ENCODE measurements around the gene HSPB6.
"Not testable (repeated sequence)": the region's sequence is repeated elsewhere in the genome, so short reads cannot be mapped to it uniquely, and the experiment has no call there.

The HSPB6 gene

DNA sequence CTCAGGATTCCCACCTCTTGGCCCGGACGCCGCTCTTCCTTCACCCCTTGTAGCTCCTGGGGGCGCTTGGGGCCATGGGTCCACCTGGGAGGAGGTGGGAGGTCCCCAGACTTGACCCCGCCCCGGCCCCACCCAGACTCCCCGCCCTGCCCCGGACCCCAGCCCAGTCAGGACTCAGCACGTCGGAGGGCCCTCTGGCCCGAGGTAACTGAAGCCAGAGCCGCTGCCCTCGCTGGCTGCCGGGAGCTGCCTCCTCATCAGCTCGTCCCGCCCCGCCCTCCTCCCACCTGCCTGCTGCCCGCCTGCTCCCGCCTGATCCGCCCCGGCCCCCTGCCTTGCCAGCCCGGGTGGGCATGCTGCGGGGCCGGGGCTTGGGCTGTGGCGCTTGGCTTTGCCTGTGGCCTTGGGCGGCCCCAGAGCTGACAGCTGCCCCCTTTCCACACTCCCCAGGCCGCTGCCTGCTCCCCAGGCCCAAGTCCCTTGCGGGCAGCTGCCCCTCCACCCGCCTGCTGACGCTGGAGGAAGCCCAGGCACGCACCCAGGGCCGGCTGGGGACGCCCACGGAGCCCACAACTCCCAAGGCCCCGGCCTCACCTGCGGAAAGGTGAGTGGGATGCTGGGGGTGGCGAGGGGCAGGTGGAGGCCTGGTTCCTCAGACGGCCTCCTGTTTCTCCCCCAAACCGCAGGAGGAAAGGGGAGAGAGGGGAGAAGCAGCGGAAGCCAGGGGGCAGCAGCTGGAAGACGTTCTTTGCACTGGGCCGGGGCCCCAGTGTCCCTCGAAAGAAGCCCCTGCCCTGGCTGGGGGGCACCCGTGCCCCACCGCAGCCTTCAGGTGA lies 27.9 kb upstream of the HSPB6 start:
- no peak for DNase-seq

DNA sequence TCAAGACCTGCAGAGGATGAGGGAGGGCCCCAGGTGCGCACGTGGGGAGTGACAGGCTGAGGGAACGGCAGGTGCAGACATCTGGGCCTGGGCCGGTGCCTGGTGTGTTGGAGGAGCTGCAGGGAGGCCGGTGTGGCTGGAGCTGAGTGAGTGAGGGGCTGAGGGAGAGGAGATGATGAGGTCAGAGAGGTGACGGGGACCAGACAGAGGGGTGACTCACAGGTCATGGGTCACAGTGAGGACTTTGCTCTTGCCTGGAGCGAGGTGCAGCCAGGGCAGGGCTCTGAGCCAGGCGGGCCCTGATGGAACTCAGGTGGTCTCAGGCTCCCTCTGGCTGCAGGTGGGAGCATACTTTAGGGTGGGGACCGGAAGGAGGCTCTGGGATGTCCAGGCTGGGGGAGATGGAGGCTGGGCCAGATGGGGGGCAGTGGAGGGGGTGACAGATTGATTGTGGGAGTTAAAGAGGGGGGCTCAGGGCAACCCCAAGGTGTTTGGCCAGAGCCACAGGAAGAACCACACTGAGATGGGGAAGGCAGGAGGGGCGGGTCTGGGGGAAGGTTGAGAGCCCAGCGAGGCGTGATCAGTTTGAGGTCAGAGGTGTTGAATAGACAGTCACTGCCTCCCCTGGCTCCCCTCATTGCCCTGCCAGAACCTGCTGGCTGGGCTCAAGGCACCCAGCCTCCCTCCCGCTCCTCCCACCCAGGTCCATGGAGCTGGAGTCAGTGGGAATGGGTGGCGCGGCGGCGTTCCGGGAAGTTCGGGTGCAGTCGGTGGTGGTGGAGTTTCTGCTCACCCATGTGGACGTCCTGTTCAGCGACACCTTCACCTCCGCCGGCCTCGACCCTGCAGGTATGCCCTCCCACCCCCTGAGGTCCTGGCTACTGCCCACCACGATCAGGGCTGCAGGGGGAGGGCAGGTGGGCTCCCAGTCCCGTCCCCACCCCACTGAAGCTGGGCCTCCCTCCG lies 26.9 kb upstream of the HSPB6 start:
- DNase-seq, result no peak

DNA sequence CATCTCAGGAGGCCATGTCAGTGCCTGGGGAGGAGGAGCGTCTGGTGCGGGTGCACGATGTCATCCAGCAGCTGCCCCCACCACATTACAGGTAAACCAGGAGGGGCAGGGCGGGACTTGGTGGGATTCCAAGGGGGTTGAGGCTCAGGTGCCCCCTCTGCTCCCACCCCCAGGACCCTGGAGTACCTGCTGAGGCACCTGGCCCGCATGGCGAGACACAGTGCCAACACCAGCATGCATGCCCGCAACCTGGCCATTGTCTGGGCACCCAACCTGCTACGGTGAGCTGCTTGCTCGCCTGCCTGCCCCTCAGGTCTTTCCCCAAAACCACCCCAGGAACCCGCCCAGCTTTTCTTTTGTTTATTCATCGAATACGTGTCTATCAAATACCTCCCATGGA lies 25.8 kb upstream of the HSPB6 start:
- DNase-seq, result no peak

DNA sequence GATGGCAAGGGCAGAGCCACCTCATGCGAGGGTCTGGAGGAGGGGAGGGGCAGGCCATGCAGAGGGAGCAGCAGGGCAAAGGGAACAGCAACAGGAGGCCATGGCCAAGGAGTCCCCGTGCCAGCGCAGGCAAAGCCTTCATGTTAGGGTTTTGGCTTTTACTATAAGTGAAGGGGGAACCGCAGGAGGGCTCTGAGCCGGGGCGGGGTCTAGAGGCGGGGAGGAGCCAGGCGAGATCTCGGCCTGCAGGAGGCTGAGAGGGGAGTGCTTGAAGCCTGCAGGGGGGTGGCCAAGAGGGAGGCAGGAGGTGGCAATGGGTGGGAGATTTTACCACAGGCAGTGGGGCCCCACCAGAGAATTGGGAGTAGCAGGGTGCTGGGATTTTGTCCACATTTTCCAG lies 24.8 kb upstream of the HSPB6 start:
- no peak for DNase-seq

DNA sequence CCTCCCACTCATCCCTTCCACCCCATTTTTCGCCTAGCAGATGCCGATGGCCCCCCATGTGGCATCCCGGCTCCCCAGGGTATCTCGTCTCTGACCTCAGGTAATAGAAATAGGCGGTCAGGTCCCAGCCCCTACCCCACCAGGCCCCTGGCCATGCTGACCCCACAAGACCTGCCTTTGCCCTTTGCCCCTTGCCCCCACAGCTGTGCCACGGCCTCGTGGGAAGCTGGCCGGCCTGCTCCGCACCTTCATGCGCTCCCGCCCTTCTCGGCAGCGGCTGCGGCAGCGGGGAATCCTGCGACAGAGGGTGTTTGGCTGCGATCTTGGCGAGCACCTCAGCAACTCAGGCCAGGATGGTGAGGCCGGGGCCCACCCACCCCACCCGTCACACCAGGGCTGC lies 23.9 kb upstream of the HSPB6 start:
- DNase-seq, result no peak

DNA sequence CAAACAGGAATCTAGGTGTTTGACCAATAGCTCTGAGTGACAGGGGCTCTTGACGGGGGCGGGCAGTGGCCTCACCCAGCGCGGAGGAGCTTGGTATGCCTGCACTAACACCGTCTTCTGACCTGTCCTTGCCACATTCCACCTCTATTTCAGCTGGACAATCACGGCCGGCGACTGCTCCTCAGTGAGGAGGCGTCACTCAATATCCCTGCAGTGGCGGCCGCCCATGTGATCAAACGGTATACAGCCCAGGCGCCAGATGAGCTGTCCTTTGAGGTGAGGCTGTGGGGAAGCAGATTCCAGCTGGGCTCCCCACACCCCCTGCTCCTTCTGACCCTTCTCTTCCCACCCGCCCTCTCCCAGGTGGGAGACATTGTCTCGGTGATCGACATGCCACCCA lies 23.2 kb upstream of the HSPB6 start:
- DNase-seq, result no peak

DNA sequence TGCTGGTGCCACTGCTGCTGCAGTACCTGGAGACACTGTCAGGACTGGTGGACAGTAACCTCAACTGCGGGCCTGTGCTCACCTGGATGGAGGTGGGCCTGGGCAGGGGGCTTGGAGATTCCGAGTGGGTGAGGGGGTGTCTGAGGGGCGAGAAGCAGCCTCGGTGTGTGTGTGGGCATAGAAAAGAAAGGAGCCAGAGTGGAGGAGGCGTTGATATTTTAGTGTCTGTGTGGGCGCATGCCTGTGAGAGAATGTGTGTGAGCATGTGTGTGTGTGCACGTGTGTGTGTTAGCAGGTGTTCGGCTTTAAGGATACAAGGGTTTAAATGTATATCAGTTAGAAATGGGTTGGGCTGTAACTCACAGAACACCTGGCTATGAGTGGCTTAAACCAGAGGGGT lies 22.2 kb upstream of the HSPB6 start:
- DNase-seq, result no peak

DNA sequence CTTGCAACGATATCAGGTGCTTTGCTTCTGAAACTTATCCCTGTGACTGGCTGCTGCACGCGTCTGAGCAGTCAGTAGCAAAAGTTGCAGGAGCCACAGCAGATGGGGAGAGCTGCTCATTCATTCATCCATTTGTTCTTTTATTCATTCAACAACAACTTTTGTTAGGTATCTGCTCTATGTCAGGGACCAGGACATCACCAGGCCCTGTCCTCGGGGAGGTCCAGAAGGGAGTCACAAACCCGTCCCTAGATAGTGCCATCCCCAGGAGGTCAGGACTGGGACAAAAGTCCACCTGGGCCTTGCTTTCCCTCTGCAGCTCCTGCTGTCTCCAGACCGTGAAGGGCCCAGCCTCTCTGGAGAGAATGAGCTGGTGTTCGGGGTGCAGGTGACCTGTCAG lies 21.1 kb upstream of the HSPB6 start:
- DNase-seq, result no peak

DNA sequence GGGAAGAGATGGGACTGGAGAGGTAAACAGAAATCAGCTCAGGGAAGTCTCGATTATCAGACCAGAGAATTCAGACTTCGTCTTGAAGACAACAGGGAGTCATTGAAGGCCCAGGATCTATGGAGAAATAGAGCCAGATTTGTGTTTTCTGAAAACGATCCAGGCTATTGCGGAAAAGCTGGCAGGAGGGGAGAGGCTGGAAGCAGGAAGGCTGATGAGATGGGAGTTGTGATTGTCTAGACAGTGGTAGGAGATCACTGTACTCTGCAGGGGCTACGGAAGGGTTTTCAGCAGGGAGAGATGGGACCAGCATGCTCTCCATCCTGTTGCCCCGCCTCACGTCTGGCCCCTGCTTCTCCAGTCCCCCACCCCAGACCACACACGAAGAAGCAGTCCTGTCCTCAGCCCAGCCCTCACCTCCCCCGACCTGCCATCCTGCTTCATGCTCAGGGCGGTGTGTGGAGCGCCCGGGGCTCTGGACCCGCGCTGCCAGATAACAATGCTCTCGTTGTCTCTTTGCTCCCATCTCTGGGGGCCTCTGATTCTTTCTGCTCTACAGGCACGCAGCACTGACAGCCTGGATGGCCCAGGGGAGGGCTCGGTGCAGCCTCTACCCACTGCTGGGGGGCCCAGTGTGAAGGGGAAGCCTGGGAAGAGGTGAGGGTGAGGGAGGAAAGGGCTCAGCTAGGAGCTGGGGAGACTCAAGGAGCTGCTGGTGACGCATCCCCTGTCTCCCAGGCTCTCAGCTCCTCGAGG lies 20.4 kb upstream of the HSPB6 start:
- no peak for DNase-seq

DNA sequence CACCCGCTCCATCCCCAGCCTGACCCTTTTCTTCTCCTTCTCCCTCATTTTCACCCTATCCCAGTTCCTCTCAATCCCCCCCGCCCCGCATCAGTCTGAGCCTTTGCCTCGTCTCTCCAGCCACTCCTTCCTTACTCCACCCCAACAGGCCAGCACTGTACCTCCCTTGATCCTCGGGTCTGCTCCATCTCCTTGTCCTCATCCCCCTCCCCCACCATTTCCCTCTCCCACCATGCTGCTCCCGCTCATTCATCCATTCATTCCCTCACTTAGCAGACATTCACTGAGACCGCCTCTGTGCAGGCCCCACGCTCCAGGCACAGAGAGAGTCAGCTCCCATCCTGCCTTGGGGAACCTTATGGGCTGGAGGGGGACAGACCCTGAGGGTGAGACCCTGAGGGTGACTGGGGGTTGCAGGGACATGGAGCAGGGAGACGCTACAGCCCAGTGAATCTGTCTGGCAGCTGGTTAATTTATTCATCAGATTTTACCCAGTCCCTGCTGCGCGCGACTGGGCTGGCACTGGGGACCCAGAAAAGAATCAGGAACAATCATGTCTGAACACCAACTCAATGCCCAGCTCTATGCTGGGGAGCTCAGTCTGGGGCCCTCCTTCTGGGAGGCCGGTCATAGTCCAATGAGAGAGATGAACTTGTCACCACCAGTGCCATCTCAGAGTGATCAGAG lies 19.4 kb upstream of the HSPB6 start:
- no peak for DNase-seq

DNA sequence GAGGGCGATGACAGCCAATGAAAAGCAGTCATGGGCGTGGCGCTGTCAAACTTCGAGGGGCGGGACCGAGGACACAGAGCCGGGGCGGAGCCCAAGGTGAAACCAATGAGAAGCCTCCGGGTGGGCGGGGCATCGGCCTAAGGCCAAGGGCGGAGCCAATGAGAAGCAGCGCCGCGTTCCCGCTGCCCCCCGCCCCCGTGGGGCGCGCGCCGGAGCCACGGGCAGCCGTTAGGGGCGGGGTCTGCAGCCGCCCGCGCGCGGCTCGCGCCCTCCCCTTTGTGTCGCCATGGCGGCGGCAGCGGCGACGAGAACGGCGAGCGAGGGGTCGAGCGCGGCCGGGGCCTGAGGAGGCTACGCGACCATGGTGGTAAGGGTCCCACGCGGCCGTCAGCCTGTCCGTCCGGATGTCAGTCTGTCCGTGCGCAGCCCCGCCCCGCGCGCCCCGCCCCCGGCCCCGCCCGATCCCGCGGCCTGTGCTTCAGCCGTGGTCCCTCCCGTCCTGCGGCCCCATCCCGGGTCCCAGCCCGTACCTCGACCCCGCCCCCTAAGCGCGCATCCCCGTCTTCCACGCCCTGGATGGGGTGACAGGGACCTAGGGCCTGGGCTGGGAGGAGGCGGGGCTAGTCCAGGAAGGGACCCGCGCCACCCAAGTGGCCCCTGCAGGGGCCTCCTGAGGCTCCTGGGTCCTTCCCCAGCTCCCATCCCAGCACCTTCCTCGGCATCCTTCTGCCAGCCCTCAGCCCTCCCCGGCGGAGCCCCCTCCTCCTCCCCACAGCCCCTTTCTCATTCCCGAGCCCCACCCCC lies 18.7 kb upstream of the HSPB6 start, which contains the start of gene ARHGAP33:
ARHGAP33 (plus strand) TSS at position 267 of the 804 bp plus-strand sequence; CDS start at position 362, 95 bp downstream.
- DNase-seq, result peak; percentile 97

DNA sequence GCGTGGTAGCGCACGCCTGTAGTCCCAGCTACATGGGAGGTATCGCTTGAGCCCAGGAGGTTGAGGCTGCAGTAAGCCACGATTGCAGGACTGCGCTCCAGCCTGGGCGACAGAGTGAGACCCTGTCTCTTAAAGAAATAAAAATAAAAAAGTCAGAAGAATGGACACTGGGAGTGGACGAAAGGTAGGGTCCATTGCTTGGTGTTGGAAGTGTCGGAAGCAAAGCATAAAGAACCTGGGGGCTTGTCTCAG lies 18.1 kb upstream of the HSPB6 start:
- no peak for DNase-seq

DNA sequence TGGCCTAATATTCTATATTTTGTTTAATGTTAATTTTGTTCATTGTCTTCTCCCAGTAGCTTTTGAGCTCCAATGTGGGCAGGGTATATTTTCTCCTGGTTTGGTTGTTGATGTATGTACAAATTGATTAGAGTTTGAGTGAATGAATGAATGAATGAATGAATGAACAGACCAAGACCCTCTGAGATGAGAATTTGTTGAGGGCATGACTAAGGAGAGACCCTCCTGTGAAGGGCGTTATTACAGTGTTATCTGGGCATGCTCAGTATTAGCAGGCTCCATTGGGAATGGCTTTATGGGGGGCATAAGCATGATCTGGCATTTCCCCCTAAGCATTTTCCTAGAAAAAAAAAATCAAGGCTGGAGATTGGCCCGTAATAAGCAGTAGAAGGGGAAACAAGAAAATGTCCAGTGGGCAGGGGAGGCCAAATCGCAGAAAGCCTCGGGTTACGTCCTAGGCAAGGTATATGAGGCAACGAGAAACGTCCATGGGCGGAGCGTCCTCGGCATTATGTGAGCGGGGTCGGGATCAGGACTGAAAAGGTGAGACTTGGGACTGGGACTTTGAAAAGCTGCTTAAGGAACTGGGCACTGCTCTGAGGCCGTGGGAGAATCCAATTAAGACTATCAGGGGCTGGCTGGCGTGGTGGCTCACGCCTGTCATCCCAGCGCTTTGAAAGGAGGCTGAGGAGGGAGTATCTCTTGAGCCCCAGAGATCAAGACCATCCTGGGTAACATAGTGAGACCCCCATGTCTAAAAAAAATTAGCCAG lies 17.6 kb upstream of the HSPB6 start:
- no peak for DNase-seq

DNA sequence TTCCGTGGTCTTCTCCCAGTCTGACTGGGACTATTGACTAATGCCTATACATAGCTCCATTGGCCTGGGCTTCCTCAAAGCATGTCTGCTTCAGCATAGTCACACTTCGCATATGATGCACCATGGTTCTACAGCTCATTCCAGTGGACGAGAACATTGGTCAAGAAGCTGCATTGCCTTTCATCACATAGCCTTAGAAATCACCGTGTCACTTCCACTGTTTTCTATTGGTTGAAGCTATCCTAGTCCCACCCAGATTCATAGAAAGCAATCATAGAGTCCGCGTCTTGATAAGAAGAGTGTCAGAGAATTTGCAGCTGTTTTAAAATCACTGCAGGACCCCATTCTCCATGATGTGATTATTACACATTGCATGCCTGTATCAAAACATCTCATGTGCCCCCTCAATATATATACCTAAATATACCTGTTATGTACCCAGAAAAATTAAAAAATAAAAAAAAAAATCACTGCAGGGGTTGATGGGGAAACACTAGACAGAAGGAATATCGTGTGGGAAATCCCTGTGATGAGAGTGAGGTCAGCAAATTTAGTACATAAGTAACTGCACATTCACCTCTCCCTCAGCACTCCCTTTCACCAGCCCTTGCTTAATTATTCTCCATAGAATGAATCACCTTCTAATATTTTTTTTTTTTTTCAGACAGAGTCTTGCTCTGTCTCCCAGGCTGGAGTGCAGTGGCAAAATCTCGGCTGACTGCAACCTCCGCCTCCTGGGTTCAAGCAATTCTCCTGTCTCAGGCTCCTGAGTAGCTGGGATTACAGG lies 16.4 kb upstream of the HSPB6 start:
- no peak for DNase-seq

DNA sequence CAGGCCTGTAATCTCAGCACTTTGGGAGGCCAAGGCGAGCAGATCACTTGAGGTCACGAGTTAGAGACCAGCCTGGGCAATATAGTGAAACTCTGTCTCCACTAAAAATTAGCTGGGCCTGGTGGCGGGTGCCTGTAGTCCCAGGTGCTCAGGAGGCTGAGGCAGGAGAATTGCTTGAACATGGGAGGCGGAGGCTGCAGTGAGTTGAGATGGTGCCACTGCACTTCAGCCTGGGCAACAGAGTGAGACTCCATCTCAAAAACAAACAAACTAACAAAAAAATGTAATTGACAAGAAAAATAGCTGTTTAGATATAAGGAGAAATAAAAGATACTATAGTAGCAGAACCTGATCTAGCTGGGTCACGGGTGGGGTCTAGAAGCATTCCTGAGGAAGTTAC lies 15.5 kb upstream of the HSPB6 start:
- DNase-seq, result not testable (repeated sequence)

DNA sequence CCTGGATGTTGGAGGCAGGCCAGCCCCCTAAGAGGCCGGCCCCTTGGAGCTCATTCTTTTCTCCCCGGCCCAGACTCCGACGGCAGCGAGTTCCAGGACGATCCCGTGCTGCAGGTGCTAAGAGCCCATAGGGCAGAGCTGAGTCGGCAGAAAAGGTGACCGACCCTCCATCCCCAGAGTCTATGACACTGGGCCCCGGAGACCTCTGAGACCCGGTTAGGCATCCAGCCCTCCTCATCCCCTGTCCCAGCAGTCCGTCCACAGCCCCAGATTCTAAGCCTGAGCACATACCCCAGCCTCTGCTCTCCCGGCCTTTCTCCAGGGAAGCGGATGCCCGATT lies 11.2 kb upstream of the HSPB6 start:
- no peak for DNase-seq

DNA sequence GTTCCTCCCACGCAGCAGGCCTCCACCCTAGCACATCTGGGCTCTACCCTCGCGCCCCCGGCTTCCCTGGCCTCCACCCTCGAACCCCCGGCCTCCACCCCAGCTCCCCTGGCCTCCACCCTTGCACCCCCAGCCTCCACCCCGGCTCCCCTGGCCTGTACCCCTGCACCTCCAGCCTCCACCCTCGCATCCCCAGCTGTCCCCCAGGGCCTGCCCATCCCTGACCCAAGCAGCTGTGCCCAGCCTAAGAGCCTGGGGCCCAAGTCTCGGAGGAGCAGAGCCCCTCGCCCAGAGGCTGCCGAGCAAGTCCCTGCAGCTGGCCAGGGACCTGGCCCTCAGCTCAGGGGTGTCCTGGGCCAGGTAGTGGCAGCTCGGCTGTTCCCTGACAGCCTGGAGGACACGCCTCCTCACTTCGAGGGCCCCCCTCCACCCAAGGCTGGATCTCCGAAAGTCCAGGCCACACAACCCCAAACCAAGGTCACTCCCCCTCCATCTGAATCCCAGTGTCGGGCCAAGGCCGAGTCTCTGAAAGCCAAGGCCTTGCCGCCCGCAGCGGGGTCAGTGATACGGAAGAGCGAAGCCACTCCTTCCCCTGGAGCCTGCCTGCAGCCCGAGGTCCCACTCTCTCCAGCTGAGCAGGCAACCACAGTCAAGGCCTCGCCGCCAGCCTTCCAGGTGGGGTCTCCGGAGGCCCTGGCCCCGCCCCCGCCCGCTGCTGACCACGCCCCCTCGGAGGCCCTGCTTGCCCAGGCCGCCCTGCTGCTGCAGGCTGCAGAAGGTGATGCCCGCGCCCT lies 10.7 kb upstream of the HSPB6 start:
- DNase-seq, result no peak

DNA sequence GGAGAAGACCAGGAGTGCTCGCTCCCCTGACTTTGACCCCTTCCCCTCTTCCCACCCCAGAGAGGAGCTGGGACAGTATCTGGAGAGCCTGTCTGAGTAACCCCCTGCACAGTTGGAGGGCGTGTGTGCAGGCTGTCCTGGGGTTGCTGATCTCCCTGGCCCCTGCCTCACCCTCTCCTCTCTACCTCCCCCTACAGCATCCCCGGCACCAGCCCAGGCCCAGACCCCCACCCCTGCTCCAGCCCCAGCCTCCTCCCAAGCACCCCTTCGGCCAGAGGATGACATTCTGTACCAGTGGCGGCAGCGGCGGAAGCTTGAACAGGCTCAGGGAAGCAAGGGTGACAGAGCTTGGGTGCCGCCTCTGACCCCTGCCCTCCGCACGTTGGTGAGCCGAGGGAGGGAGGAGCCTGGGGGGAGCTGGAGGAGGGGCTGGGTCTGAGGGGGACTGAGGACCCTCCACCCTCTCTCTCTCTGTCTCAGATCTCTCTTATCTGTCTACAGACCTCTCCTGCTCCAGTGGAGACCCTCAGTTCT lies 9.8 kb upstream of the HSPB6 start:
- DNase-seq, result no peak
